Neural progenitor cell (in vitro differentiated cells): ENCODE data around the gene SH3GL1. TPM values are rescaled to one million over a fixed set of nuclear protein-coding genes. Genes with fewer than 3 reads are reported as not detected.

Experiments
- DNase-seq: peaks from one replicate; pipeline ENCODE4 v3.0.0-alpha.2; 2016; ENCODE audit warnings: low spot score
- H2AFZ ChIP-seq: fragments of 200-600 bp; sonication (generic); replicated peaks from 2 replicates; pipeline ENCODE4 v1.6.1; 2016; ENCODE audit warnings: antibody characterized with exemption
- H3F3A ChIP-seq: fragments of 200-600 bp; sonication (generic); 2 replicates; pipeline ENCODE4 v1.6.1; 2016; ENCODE audit warnings: antibody characterized with exemption, low read depth
- H3K27ac ChIP-seq: fragments of 200-600 bp; sonication (generic); 2 replicates; pipeline ENCODE4 v1.5.1; 2016; ENCODE audit warnings: mild to moderate bottlenecking
- H3K27me3 ChIP-seq: fragments of 200-600 bp; sonication (generic); 2 replicates; pipeline ENCODE4 v1.6.1; 2016; ENCODE audit warnings: mild to moderate bottlenecking, moderate library complexity
- H3K36me3 ChIP-seq: fragments of 200-600 bp; sonication (generic); 2 replicates; pipeline ENCODE4 v1.5.1; 2016
- H3K4me1 ChIP-seq: fragments of 200-600 bp; sonication (generic); 2 replicates; pipeline ENCODE4 v1.6.1; 2016; ENCODE audit warnings: mixed run types
- H3K4me2 ChIP-seq: fragments of 200-600 bp; sonication (generic); 2 replicates; pipeline ENCODE4 v1.6.1; 2016
- H3K4me3 ChIP-seq: fragments of 200-600 bp; sonication (generic); 2 replicates; pipeline ENCODE4 v1.5.1; 2016
- H3K79me2 ChIP-seq: fragments of 200-600 bp; sonication (generic); 2 replicates; pipeline ENCODE4 v1.6.1; 2016; ENCODE audit warnings: low read depth
- H3K9ac ChIP-seq: fragments of 200-600 bp; sonication (generic); 2 replicates; pipeline ENCODE4 v1.6.1; 2016
- H3K9me3 ChIP-seq: fragments of 200-600 bp; sonication (generic); 2 replicates; pipeline ENCODE4 v1.5.1; 2016; ENCODE audit warnings: low read depth
- H4K20me1 ChIP-seq: fragments of 200-600 bp; sonication (generic); 2 replicates; pipeline ENCODE4 v1.6.1; 2016; ENCODE audit warnings: low read depth
- H3K27ac Mint-ChIP-seq: 3 replicates; pipeline ENCODE4 v1.8.0; 2021; ENCODE audit warnings: mixed read lengths
- H3K27me3 Mint-ChIP-seq: 2 replicates; pipeline ENCODE4 v1.8.0; 2022; ENCODE audit warnings: low read depth, mild to moderate bottlenecking, inconsistent platforms, moderate library complexity, mixed read lengths; ENCODE audit not compliant: insufficient read depth
- H3K36me3 Mint-ChIP-seq: 3 replicates; pipeline ENCODE4 v1.8.0; 2021; ENCODE audit warnings: mixed read lengths
- H3K4me1 Mint-ChIP-seq: 3 replicates; pipeline ENCODE4 v1.8.0; 2021; ENCODE audit warnings: mixed read lengths
- H3K4me3 Mint-ChIP-seq: 3 replicates; pipeline ENCODE4 v1.8.0; 2021; ENCODE audit warnings: mild to moderate bottlenecking, moderate library complexity, mixed read lengths
- H3K9me3 Mint-ChIP-seq: 3 replicates; pipeline ENCODE4 v1.8.0; 2020; ENCODE audit warnings: mixed read lengths
- CTCF ChIP-seq: fragments of 200-600 bp; sonication (generic); IDR thresholded peaks from 2 replicates; pipeline ENCODE4 v1.5.1; 2017; ENCODE audit warnings: antibody characterized with exemption, mild to moderate bottlenecking
- EZH2 ChIP-seq: fragments of 200-600 bp; sonication (generic); IDR thresholded peaks from 2 replicates; pipeline ENCODE4 v1.6.1; 2017; ENCODE audit warnings: antibody characterized with exemption, mild to moderate bottlenecking, moderate library complexity
- EZH2phosphoT487 ChIP-seq: fragments of 200-600 bp; sonication (generic); IDR thresholded peaks from 2 replicates; pipeline ENCODE4 v1.6.1; 2017; ENCODE audit warnings: antibody characterized with exemption
- total RNA-seq: library from RNA; depleted of rRNA; stranded (reverse); fragments of >200 nt; gene quantifications from 2 replicates; pipeline ENCODE4 v1.2.3, GENCODE V29; 2015; ENCODE audit warnings: low replicate concordance

Gene SH3GL1
- total RNA-seq, 1 donor from 2014 or later: 25.3 TPM

GRCh38 chr19:4399812-4400134 lies 574 bp downstream of the SH3GL1 start:
- peaks cover 64% of the 10 kb centered on the region for H4K20me1 ChIP-seq
- no peak overlapping the region for H2AFZ ChIP-seq
- H3K4me2 ChIP-seq: peak overlapping the region; percentile 95
- H3K27ac ChIP-seq: no peak overlapping the region
- H3K4me1 ChIP-seq: peaks cover 43% of the 10 kb centered on the region
- no peaks in the 10 kb centered on the region for H3K9me3 ChIP-seq
- Mint-ChIP-seq H3K27me3 (no peaks in the 10 kb centered on the region), H3K36me3 (peaks cover 14% of the 10 kb centered on the region), H3K9me3 (no peaks in the 10 kb centered on the region), H3K27ac (peak overlapping the region; percentile 65), H3K4me3 (peak overlapping the region; percentile 96), H3K4me1 (peaks cover 51% of the 10 kb centered on the region)
- DNase-seq: peak; percentile 49
- H3K9ac ChIP-seq: peak overlapping the region; percentile 90
- peaks cover 77% of the 10 kb centered on the region for H3K79me2 ChIP-seq
- H3K27me3 ChIP-seq: no peaks in the 10 kb centered on the region
- H3K36me3 ChIP-seq: no peaks in the 10 kb centered on the region
- peaks cover 44% of the 10 kb centered on the region for H3F3A ChIP-seq
- H3K4me3 ChIP-seq: peak overlapping the region; percentile 98
- TF ChIP-seq CTCF: no peak
- TF ChIP-seq EZH2: no peak
- no peak for TF ChIP-seq EZH2phosphoT487

GRCh38 chr19:4396949-4397783 lies 3.2 kb downstream of the SH3GL1 start:
- H3K9ac ChIP-seq: no peak overlapping the region
- peak overlapping the region; percentile 13 for H3K27ac Mint-ChIP-seq

GRCh38 chr19:4393947-4394590 lies 6.3 kb downstream of the SH3GL1 start:
- peaks cover 74% of the 10 kb centered on the region for H3K4me1 Mint-ChIP-seq
- H3K4me3 Mint-ChIP-seq: peak overlapping the region; percentile 80
- peak overlapping the region; percentile 63 for H3K4me2 ChIP-seq
- DNase-seq: peak; percentile 76
- no peak overlapping the region for H2AFZ ChIP-seq
- H4K20me1 ChIP-seq: peaks cover 42% of the 10 kb centered on the region
- peaks cover 76% of the 10 kb centered on the region for H3K4me1 ChIP-seq
- no peaks in the 10 kb centered on the region for H3K9me3 ChIP-seq
- no peak for TF ChIP-seq CTCF
- TF ChIP-seq EZH2: no peak
- TF ChIP-seq EZH2phosphoT487: no peak
- peaks cover 74% of the 10 kb centered on the region for H3F3A ChIP-seq
- H3K27ac Mint-ChIP-seq: peak overlapping the region; percentile 91
- H3K27me3 Mint-ChIP-seq: peaks cover 6% of the 10 kb centered on the region
- peaks cover 8% of the 10 kb centered on the region for H3K36me3 Mint-ChIP-seq
- H3K9me3 Mint-ChIP-seq: no peaks in the 10 kb centered on the region
- H3K79me2 ChIP-seq: peaks cover 90% of the 10 kb centered on the region
- H3K36me3 ChIP-seq: no peaks in the 10 kb centered on the region
- no peak overlapping the region for H3K9ac ChIP-seq
- H3K27me3 ChIP-seq: no peaks in the 10 kb centered on the region
- H3K4me3 ChIP-seq: peak overlapping the region; percentile 23
- peak overlapping the region; percentile 93 for H3K27ac ChIP-seq

More at GRCh38 chr19:4396949-4397783, 3.2 kb downstream of the SH3GL1 start:
- Histone ChIP-seq H3K9me3 (no peaks in the 10 kb centered on the region), H3K27ac (no peak overlapping the region), H2AFZ (no peak overlapping the region), H3K27me3 (no peaks in the 10 kb centered on the region), H3K36me3 (no peaks in the 10 kb centered on the region), H3K4me2 (peak overlapping the region; percentile 17), H4K20me1 (peaks cover 50% of the 10 kb centered on the region), H3K4me1 (peaks cover 50% of the 10 kb centered on the region), H3K79me2 (peaks cover 78% of the 10 kb centered on the region), H3K4me3 (no peak overlapping the region), H3F3A (peaks cover 60% of the 10 kb centered on the region)
- TF ChIP-seq EZH2: no peak
- TF ChIP-seq EZH2phosphoT487: no peak
- TF ChIP-seq CTCF: no peak
- no peak for DNase-seq
- Mint-ChIP-seq H3K9me3 (no peaks in the 10 kb centered on the region), H3K36me3 (peaks cover 8% of the 10 kb centered on the region), H3K4me3 (peak overlapping the region; percentile 12), H3K27me3 (peaks cover 4% of the 10 kb centered on the region), H3K4me1 (peaks cover 56% of the 10 kb centered on the region)
